Measurements from ENCODE around the gene ANKRD13B.

The ANKRD13B gene

DNA sequence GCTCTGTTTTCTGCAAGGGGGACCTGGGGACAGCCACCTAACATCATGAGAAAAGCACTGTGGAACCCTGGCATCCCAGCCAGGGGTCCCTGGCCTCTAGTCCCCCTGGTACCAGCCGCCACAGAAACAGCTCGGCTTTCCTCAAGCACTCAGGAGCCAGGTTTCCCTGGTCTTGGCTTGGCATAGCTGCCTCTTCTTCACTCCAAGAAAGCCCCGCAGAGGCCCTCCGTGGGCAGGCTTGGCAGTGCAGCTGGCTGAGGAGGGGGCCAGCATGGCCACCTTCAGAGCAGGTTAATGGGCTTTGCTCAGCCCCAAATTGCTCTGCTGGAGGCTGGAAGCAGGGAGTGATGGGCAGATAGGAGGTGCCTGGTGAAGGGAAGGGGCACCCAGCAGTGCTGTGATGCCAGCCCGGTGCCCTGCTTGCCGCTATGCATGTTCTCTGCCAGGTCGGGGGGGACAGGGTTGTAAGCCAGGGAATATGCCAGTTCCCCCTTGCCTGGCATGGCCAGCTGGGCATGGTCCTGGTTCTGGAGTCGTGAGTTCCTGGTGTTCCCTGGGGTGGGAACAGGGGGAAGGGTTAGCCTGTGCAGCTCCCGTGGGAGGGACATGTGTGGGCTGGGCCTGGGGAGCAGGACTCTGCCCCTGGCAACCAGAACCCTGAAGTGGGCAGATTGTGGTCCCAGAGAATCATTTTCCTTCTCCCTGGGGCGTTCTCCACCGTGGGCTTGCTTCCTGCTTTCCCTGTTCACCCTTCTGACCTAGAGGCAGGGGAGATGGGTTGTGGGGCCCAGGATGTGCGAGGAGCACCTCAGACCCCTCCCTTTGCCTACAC lies 3.2 kb downstream of the ANKRD13B start:
- no peak for DNase-seq

DNA sequence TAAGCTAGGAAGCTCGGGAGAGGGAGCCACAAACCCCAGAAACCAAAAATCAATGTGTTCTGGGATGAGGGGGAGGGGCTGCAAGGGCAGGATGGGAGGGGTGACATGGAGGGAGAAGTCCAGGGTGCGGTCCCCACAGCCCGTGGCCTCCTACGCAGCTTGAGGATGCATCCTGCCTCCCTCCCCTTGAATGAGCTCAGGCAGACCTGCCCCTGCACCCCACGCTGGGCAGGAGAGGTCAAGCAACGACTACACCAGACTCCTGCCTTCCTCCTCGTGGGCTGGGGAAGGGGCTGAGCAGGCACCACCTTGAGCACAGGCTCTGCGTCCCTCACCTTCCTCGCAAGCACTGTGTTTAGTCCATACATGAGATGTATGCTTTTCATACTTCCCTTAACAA lies 3.9 kb downstream of the ANKRD13B start:
- no peak for DNase-seq

DNA sequence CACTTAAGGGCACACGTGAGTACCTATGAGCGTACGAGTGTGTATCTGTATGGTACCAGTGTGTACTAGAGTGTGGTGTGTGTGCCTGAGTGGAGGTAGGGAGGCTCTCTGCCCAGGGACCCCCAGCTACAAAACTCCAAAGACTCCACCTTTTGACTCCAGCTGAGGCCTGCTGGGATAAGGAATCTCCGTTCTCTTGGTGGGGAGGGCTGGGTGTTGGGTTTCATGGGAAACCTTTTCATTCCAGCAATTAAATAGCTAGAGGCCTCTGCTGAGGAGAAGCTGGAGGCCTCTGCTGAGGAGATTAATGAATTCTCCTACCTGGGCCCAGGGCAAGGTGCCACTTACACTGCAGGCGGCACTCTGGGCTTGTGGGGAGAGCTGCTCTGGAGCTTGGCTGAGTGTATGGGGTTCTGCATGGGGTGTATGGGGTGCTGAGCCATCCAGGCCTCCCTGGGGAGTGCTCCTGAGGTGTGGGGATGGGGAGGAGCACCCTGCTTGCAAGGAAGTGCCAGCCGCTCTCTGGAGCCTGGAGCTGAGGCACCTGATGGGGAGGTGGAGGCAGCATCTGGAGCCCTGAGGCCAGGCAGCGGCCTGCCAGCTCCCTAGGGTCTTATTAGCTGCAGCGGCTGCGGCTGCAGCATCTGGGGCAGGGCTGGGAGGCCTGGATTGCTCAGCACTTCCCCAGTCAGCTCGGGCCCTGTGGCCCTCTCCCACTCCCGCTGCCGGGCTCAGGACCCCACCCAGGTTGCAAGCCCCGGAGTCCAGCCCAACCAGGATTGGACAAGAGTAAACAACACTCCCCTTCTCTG lies 4.6 kb downstream of the ANKRD13B start:
- DNase-seq: no peak

DNA sequence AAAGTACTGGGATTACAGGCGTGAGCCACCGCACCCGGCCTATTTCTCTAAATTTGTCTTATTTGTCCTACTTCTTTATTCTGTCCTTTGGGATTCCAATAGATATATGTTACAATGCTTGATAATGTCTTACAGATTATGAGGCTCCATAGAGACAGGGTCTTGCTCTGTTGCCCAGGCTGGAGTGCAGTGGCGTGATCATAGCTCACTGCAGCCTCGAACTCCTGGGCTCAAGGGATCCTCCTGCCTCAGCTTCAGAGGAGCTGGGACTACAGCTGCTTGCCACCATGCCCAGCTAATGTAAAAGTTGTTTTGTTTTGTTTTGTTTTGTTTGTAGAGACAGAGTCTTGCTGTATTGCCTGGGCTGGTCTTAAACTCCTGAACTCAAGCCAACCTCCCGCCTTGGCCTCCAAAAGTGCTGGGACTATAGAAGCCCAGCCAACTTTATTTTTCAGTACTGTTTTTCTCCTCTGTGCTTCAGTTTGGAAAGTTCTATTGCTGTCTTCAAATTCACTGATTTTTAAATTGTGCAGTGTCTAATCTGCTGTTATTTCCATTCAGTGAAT lies 10.3 kb downstream of the ANKRD13B start:
- DNase-seq: no peak

DNA sequence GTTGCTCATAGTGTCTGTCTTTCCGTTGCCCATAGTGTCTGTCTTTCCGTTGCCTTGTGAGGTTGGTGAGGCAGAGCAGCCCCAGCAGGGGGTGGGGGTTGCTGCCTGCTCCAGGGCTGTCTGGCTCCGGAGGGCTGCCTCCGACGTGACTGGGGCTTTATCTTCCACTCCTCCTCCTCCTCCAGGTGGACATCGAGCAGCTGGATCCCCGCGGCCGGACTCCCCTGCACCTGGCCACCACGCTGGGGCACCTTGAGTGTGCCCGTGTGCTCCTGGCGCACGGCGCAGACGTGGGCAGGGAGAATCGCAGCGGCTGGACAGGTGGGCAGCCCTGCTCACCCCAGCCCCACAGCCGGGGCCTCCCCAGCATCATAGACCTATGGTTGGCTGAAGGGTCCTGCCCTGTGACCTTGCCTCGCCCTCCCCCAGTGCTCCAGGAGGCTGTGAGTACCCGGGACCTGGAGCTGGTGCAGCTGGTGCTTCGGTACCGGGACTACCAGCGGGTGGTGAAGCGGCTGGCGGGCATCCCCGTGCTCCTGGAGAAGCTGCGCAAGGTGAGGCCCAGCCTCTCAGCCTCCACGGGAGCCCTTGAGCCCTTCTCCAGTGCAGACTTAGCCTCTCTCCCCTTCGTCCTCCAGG lies 14.7 kb downstream of the ANKRD13B start:
- no peak for DNase-seq

DNA sequence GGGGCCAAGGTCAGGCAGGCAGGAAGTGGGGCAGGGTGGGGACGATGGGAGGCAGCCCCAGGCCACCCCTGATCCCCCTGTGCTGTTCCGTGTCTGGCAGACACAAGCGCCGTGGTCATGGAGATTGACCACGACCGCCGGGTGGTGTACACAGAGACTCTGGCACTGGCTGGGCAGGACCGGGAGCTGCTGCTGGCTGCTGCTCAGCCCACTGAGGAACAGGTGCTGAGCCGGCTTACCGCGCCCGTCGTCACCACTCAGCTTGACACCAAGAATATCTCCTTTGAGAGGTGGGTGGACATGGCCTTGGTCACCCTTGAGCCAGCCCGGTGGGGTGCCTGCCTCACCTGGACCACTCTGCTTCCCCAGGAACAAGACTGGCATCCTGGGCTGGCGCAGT lies 16.1 kb downstream of the ANKRD13B start:
- no peak for DNase-seq

DNA sequence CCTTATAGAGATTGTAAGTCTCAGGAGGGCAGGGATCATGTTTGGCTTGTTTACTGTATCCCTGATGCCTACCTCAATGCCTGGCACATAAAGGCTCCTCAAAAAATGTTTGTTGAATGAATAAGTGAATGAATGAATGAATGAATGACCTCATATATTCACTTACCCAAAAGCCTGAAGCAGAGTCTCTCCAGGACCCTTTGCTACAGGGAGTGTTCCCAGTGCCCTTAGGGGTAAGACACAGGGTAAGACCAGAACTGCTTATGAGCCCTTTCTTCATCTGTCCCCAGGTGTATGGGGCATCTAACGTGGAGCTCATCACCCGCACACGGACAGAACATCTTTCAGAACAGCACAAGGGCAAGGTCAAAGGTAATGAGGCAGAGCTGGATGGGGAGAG lies 17.5 kb downstream of the ANKRD13B start:
- DNase-seq: no peak

DNA sequence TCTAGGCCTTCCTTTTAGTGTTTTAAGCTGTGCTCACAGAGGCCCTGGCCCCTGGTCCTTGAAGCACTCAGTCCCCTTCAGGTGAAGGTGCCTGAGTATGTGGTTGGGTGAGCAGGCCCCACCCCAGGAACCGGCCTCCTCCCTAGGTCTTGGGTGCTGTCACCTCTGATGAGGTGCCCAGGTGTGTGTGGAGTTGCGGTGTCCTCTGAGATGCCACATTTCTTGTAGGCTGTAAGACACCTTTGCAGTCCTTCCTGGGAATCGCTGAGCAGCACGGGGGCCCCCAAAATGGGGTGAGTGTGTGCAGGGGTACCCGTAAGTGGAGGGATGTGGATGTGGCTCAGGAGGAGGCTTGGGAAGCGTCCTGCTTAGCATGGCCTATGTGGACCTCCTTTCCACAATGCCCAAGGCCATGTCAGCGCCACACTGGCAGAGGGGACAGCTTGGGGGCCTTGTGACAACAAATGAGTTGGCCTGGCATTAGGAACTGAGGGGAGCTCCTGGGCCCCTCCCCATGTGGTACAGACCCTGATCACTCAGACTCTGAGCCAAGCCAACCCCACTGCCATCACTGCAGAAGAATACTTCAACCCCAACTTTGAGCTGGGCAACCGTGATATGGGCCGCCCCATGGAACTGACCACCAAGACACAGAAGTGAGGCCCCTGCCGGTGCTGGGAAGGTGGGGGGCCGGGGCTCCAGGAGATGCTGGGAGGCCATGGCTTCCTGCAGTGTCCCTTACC lies 18.6 kb downstream of the ANKRD13B start:
- no peak for DNase-seq

DNA sequence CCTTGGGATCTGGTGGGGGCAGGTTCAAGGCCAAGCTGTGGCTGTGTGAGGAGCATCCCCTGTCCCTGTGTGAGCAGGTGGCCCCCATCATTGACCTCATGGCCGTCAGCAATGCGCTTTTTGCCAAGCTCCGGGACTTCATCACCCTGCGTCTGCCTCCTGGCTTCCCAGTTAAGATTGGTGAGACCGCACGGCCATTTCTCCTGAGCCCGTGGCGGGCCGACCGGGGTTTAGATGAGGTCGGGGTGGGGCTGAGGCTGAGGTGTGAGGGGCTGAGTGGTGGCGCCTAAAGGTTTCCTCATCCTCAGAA lies 19.1 kb downstream of the ANKRD13B start:
- DNase-seq: no peak

DNA sequence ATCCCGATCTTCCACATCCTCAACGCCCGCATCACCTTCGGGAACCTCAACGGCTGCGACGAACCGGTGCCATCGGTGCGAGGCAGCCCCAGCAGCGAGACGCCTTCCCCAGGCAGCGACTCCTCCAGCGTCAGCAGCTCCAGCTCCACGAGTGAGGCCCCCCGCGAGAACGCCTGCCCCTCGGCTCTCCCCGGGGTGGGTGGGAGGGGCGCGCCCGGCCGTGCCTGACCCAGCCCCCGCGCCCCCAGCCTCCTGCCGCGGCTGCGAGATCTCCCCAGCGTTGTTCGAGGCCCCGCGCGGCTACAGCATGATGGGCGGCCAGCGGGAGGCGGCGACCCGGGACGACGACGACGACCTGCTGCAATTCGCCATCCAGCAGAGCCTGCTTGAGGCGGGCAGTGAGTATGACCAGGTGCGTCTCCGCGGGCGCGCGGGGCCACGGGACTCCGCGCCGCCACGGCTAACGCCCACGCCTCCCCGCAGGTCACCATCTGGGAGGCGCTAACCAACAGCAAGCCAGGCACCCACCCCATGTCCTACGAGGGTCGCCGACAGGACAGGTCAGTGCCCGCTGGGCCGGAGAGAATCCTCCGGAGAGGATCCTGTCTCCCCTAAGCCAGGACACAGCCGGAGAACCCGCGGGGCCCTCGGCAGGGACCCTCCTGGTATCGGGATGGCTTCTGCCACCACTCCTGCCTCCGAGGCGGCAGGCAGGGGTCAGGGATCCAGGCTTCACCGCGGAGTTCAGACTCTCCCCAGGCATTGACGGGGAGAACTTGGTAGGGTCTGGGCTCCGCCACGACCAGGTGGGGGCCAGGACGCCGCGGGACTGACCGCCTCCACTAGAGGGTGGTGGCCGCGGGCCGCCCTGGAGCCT lies 19.7 kb downstream of the ANKRD13B start:
- no peak for DNase-seq

DNA sequence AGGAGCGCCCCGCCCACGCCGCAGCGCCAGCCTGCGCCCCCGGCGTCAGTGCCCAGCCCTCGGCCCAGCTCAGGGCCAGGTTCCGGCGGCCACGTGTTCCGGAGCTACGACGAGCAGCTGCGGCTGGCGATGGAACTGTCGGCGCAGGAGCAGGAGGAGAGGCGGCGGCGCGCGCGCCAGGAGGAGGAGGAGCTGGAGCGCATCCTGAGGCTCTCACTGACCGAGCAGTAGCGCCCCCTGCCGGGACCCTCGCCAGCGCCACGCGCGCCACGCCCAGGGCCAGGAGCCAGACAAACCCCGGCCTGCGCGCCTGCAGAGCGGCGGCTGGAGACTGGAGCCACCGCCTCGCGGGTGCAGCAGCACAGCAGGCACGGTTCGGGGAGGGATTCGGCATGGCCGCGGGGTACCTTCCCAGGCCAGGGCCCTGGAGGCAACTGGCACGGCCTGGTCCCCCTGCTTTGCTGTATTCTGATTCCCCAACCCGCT lies 20.5 kb downstream of the ANKRD13B start:
- peak; percentile 84 to 93 (median 88) for DNase-seq

DNA sequence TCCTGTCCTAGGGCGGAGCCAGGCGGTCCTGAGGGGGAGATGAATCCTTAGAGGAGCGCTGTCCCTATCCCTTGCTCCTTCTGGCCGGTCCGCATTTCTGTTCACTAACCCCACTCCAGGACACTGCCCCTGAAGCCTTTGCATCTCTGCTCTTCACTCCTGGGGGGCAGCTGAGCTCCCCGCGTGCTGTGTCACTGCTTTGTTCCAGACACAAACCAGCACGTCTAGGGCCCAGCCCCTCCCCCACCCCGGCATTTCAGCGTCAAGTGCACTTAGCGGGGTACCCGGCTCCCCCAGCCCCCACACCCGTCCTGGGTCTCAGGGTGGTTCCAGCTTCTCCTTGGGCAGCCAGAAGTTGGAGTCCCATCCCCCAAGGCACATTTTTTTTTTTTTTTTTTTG lies 20.9 kb downstream of the ANKRD13B start:
- DNase-seq: no peak

DNA sequence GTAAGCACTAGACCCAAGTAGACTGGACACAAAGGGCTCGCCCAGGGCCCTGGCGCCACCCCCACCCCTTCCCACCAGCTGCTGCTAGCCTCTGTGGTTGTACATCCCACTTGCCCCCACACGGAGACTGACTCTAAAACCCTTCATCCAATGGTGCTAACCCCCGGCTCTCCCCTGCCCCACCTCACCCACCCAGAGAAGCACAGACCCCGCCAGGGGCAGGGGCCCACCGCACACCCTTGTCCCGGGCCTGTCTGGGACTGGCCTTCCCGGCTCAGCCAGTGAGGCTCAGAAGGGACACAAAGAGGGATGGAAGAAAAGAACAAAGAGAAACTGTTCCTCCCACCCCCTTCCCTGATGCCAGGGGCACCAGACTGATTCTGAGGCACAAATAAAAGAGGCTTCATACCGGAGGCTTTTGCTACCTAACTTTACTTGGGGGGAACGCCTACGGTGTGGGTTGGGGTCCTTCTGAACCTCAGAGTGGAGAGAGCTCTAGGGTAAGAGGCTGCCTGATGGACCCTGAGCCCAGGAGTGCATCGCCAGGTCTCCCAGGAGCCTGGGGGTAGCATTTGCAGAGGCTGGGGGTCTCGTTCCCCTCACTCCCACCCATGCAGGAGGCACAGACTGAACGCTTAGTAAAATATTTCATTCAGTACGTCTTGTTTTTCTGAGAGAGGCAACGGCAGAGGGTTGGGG lies 21.6 kb downstream of the ANKRD13B start:
- no peak for DNase-seq

DNA sequence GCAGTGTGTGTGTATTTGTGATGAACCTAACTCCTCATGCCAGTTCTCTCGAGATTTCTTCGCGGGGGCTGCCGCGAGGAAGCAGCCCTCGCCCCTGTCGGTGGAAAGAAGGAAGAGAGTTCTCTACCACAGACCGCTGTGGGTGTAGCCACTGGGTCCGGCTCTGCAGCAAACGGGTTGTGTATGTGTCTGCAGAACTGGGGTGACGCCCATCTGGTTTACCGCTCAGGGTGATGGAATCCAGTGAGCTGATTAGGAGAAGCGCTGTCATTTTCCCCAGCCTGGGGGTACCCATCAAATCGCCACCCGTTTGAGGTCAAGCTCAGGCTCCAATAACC lies 22.1 kb downstream of the ANKRD13B start:
- peak in 2 of 4 experiments; percentile 41 to 56 for DNase-seq

DNA sequence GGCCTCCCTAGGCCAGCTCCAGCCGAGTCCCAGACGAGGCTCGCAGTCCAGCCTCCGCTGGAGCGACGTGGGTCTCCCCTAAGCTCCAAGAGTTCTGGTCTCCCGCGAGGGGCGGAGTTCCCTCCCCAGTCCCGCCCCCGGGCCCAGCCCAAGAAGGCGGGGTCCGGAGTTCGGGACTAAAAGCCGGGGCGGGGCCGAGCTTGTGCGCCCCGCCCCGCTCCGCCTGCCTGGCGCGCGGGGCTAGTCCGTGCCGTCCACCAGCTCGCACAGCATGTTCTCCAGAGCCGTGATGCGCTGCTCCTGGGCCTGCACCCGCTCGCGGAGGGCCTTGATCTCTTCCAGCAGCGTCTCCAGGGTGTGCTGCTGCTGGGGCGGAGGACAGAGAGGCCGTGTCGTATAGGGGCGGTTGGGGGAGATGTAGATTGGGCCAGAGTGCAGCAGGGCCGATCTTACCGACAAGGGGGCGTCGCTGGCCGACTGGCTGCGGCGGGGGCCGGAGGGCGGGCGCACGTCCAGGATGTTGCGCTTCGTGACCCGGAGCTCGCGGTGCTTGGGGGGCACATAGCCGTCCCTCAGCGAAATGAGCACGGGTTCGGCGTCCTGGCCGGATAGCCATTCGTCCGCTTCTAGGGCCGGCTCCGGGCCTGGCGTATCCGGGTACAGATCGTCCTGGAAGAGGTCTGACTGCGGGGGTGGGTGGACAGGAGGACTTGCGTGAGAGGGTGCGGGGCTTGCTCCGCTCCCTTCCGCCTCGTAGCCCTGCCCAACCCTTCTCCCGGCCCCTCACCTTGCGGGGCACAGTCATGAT lies 22.8 kb downstream of the ANKRD13B start:
- peak; percentile 49 to 72 (median 67) for DNase-seq

DNA sequence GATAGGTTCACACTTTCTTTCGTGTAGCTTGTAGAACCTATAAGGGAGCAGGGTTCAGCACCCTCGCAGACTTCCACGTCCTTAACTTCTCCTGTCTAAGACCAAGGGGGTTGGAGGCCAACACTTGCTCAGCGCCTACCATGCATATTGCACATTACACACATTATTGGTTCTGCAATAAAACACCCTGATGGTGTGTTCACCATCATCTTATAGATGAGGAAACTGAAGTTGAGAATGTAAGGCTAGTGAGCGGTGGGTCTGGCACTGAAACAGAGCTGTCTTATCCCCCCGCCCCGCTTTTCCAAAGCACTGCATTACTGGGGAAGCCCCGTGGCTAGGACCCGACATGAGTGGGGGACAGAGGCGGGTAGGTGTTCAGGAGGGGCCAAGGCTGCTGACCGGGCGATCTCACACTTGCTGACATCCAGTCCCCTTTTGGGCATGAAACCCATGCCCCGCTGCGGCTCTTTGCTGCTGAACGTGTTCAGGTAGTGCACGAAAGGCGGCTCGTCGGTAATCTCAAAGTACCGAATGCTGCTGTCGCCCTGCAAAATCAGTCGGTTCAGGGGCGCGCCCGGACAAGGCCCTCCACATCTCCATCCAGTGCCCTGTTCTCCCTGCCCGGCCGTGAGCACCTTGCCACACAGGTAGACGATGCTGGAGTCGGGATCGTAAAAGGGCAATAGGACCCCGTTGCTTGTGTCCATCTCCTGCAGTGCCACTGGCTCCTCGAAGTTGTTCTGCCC lies 23.5 kb downstream of the ANKRD13B start:
- DNase-seq: no peak

DNA sequence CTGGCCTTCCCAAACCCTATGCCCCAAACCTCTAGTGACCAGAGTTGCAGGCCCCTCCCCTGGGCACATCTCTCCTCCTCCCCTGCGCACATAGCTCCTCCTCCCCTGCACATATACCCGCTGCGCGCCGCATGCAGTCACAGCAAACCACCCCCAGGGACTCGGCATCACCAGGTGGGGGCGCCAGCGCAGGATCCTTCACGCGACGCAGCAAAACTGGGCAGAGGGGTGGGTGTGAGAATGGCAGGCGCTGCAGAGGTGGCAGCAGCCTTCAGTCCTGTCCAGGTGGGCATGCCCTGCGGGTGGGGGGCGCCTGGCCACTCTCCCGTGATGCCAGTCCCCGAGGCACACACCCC lies 24.2 kb downstream of the ANKRD13B start:
- DNase-seq: peak; percentile 81 to 87 (median 83)

DNA sequence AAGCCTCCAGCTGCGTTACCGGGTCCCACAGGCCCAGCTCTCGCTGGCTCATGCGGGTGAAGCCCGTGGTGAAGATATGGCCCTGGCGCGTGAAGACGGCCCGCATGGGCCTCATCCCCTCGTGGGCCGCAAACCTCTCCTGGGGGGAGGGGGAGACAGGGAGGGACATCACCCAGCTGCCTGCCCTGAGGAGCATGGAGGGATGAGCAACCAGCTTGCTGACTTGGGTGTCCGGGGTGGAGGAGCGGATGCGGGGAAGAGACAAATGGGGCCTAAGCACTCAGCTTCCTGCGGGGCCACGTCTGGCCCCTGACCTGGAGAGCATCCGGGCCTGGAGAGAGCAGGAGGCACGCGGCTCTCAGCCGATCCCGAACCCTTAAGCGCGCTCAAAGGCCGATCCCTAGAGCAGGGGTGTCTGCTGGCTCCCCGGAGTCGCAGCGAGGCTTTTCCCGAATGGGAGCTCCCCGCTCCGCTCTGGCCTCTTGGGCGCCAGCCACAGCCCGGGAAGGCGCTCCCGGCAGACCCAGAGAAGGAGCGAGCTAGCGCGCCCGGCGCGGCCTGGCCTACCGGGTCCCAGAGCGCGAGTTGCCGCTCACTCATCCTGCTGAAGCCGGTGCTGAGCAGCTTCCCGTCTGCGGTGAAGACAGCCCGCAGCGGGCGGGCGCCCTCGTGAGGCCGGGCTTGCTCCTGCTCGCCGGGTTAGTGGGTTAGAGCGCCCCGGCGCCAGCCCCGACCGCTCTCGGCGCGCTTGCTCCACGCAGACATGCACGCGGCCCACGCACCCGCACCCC lies 24.7 kb downstream of the ANKRD13B start:
- peak; percentile 69 to 78 (median 74) for DNase-seq

Measured in activated CD4-positive, CD25-positive, alpha-beta regulatory T cell (primary cell).